Omental fat pad (tissue), 4 donors: ENCODE results near the gene WDR11. TPM values are rescaled to one million over a fixed set of nuclear protein-coding genes. Genes with fewer than 3 reads are reported as not detected.

Experiments
- ATAC-seq: fragments of 150-250 bp; one replicate; pipeline ENCODE4 v1.9.1; 2016; ENCODE audit warnings: mild to moderate bottlenecking, moderate library complexity; ENCODE audit not compliant: low FRiP score
- DNase-seq: peaks from one replicate; pipeline ENCODE4 v3.0.0-alpha.2; 2019; ENCODE audit warnings: low spot score
- CTCF ChIP-seq, 3 donors: fragments of 450-650 bp; IDR thresholded peaks; one replicate each; pipeline ENCODE4 v1.5.1; 2016 to 2017; ENCODE audit warnings: antibody characterized with exemption in 3 of 3, mild to moderate bottlenecking in 3 of 3, moderate library complexity in 2 of 3
- total RNA-seq, 4 donors: library from RNA; depleted of rRNA; stranded (reverse); fragments of >200 nt; gene quantifications; one replicate each; pipeline ENCODE4 v1.1.0, GENCODE V29; 2016

The WDR11 gene
- total RNA-seq, 4 donors from 2014 or later = 43.3 to 63.2 (median 55.0) TPM

DNA sequence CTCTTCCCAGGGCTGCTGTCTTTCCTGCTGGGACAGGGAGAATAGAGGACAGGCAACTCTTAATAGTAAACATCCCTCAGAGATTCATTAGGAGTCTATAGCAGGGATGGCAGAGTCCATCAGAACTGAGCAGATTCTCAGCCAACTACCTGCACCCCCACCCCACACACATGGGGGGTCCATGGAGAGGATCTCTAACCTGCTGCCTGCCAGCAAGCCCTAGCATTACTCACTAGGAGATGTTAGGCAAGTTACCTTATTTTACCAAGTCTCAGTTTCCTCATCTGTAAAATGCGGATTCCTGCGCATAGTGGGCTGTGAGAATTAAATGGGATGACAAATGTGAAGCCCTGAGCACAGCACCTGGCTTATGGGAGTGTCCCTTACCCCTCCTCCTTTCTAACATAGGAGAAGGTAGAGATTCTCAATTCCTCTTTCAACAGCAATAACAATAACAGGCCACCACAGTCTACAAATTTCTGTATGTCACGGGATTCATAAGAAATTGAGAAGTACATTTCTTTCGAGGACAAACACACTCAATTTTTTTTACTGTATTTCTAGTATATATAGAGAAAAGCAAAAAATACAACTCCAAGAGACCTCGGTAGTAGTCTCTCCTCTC is 23.8 kb upstream of the WDR11 start:
- no peak for TF ChIP-seq CTCF (IDR thresholded peaks at IDR 0.05)
- ATAC-seq = no peak
- no peak for DNase-seq

GRCh38 chr10:120828763-120829319 is 22.3 kb upstream of the WDR11 start:
- ATAC-seq = no peak
- no peak for DNase-seq
- no peak for TF ChIP-seq CTCF (IDR thresholded peaks at IDR 0.05)

GRCh38 chr10:120832106-120832505 is 19.1 kb upstream of the WDR11 start:
- DNase-seq = no peak
- ATAC-seq = no peak
- TF ChIP-seq CTCF (IDR thresholded peaks at IDR 0.05) = no peak

GRCh38 chr10:120833222-120833928 is 17.8 kb upstream of the WDR11 start:
- no peak for TF ChIP-seq CTCF (IDR thresholded peaks at IDR 0.05)

GRCh38 chr10:120835603-120836002 is 15.6 kb upstream of the WDR11 start:
- DNase-seq (no peak), ATAC-seq (no peak)
- no peak for TF ChIP-seq CTCF (IDR thresholded peaks at IDR 0.05)

More at GRCh38 chr10:120833222-120833928, 17.8 kb upstream of the WDR11 start:
- DNase-seq (no peak), ATAC-seq (no peak)

GRCh38 chr10:120838941-120839340 is 12.2 kb upstream of the WDR11 start:
- TF ChIP-seq CTCF (IDR thresholded peaks at IDR 0.05) = no peak
- no peak for ATAC-seq

More at GRCh38 chr10:120838941-120839340, 12.2 kb upstream of the WDR11 start:
- no peak for DNase-seq
